ENCODE results near the gene EXOC3L1.

Gene EXOC3L1

GRCh38 chr16:67234180-67234597, 44.3 kb upstream of the EXOC3L1 start:
- no peak for TF ChIP-seq SPI1 (IDR thresholded peaks at IDR 0.05; ENCODE audit: borderline replicate concordance, low read depth)
- DNase-seq (ENCODE audit: low read depth in 1 of 2, low spot score in 1 of 2) = no peak
- H3K27me3 ChIP-seq (ENCODE audit: insufficient read depth, poor library complexity, severe bottlenecking) = no peaks in the 10 kb centered on the region

GRCh38 chr16:67233596-67233995, 43.7 kb upstream of the EXOC3L1 start:
- no peak overlapping the region for H3K27ac ChIP-seq (replicated peaks)
- TF ChIP-seq SPI1 (IDR thresholded peaks at IDR 0.05; ENCODE audit: borderline replicate concordance, low read depth) (no peak), GABPA (IDR thresholded peaks at IDR 0.05; ENCODE audit: low read depth) (no peak), REST (IDR thresholded peaks at IDR 0.05; ENCODE audit: insufficient replicate concordance, low read depth) (no peak), CTCF (IDR thresholded peaks at IDR 0.05; ENCODE audit: insufficient read depth, low read length) (no peak), POLR2AphosphoS5 (IDR thresholded peaks at IDR 0.05; ENCODE audit: low read depth) (no peak)
- no peak for DNase-seq (ENCODE audit: low read depth in 1 of 2, low spot score in 1 of 2)
- H3K27me3 ChIP-seq (ENCODE audit: insufficient read depth, poor library complexity, severe bottlenecking) = no peaks in the 10 kb centered on the region
- no peak overlapping the region for H3K4me3 ChIP-seq (replicated peaks; ENCODE audit: insufficient read depth, low read length)

More at GRCh38 chr16:67234180-67234597, 44.3 kb upstream of the EXOC3L1 start:
- H3K4me3 ChIP-seq (replicated peaks; ENCODE audit: insufficient read depth, low read length) = no peak overlapping the region
- H3K27ac ChIP-seq (replicated peaks) = no peak overlapping the region

GRCh38 chr16:67230809-67231660, 41.1 kb upstream of the EXOC3L1 start:
- DNase-seq (ENCODE audit: low read depth in 1 of 2, low spot score in 1 of 2) = no peak
- Histone ChIP-seq H3K4me3 (replicated peaks; ENCODE audit: insufficient read depth, low read length) (no peak overlapping the region), H3K27ac (replicated peaks) (no peak overlapping the region), H3K27me3 (ENCODE audit: insufficient read depth, poor library complexity, severe bottlenecking) (no peaks in the 10 kb centered on the region)
- TF ChIP-seq POLR2AphosphoS5 (IDR thresholded peaks at IDR 0.05; ENCODE audit: low read depth) (no peak), REST (IDR thresholded peaks at IDR 0.05; ENCODE audit: insufficient replicate concordance, low read depth) (no peak), SPI1 (IDR thresholded peaks at IDR 0.05; ENCODE audit: borderline replicate concordance, low read depth) (no peak), GABPA (IDR thresholded peaks at IDR 0.05; ENCODE audit: low read depth) (no peak), CTCF (IDR thresholded peaks at IDR 0.05; ENCODE audit: insufficient read depth, low read length) (no peak)

- TF ChIP-seq CTCF (IDR thresholded peaks at IDR 0.05; ENCODE audit: insufficient read depth, low read length) = no peak
- peak; percentile 42; the same call in 1 of the 2 replicates for TF ChIP-seq POLR2AphosphoS5 (IDR thresholded peaks at IDR 0.05; ENCODE audit: low read depth)
- no peak for DNase-seq (ENCODE audit: low read depth in 1 of 2, low spot score in 1 of 2)
These were observed 40.2 kb upstream of the EXOC3L1 start for GRCh38 chr16:67229906-67230808.

More at GRCh38 chr16:67229906-67230808, 40.2 kb upstream of the EXOC3L1 start:
- no peak overlapping the region for H3K4me3 ChIP-seq (replicated peaks; ENCODE audit: insufficient read depth, low read length)
- no peak overlapping the region for H3K27ac ChIP-seq (replicated peaks)
- no peaks in the 10 kb centered on the region for H3K27me3 ChIP-seq (ENCODE audit: insufficient read depth, poor library complexity, severe bottlenecking)

Measured in HL-60 (cell line).